GM21786 (cell line): ENCODE results near the gene TAF1D.
"Not testable (repeated sequence)": the region's sequence is repeated elsewhere in the genome, so short reads cannot be mapped to it uniquely, and the experiment has no call there.

Experiments used
- ATAC-seq: cut with Tn5 transposase; IDR thresholded peaks from one replicate; pipeline ENCODE4 v1.9.1; 2021; ENCODE audit not compliant: unreplicated experiment

The TAF1D gene

DNA sequence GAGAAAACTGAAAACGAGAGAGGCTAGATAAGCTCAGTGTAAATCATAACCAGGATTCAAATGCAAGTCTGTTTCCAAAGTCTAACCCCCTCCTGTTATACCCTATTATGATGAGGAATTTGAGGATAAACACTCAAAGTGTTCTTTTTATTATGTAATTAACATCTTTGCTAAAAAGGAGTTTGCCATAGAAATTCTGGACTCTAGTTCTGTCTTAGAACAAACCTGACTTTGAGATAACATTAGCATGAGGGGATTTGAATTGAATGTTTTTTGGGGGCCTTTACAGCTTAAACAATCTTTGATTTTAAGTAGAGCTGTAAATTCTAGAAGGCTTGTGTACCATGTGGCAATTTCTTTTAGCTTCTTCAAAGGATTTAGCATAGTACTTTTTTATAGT lies 9.7 kb upstream of the TAF1D start:
- no peak for ATAC-seq

DNA sequence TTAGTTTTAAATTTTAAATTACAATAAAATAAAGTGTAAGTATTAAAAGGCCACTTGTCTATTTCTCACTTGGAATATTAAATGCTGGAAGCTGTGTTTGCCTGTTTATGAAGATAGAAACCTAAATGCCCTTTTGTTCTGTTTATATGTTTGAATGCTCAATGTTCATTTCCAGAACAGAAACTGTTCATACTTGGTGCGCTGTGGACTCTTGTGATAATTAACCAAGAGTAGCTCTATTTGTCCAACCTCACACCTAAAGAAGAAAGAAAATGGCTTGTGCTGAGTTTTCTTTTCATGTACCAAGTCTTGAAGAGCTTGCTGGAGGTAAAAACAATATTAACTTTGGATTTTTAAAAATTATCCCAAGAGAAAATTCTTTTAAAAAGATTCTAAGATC lies 5.8 kb upstream of the TAF1D start:
- peak; percentile 90 for ATAC-seq

DNA sequence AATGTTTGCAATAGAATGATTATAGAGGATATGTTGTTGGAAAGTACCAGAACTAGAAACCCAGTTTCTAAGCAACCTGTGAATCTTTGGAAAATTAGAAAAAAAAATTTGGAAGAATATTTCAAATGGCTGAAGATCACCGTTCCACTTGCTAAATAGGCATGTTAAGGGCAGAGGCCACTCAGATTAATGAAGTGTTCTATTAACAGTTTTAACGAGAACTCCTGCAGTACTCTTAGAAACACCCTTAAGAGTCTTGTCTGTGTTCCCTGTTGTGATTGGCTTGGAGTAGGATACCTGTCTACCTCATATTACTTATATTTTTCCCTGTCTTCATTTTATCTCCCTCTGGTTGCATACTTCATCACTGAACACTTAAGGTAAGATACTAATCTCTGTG lies 4.8 kb upstream of the TAF1D start:
- ATAC-seq: no peak

DNA sequence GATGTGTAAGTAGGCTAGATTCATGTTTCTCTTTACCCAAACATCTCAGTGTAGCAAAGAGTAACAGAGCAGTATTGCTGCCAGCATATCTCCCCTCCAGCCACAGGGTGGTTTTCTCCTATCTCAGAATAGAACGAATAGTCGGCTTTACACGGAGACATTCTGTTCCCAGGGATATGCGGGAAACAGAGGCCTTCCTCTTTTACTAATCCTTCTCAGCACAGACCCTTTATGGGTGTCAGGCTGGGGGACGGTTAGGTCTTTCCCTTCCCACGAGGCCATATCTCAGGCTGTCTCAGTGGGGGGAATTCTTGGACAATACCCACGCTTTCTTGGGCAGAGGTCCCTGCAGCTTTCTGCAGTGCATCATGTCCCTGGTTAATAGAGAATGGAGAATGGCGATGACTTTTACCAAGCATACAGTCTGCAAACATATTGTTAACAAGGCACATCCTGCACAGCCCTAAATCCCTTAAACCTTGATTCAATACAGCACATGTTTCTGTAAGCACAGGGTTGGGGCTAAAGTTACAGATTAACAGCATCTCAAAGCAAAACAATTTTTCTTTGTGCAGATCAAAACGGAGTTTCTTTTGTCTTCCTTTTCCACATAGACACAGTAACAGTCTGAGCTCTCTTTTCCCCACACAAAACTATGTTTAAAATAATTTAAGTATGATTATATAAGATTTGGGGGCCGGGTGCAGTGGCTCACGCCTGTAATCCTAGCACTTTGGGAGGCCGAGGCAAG lies 3.9 kb upstream of the TAF1D start:
- not testable (repeated sequence) for ATAC-seq

DNA sequence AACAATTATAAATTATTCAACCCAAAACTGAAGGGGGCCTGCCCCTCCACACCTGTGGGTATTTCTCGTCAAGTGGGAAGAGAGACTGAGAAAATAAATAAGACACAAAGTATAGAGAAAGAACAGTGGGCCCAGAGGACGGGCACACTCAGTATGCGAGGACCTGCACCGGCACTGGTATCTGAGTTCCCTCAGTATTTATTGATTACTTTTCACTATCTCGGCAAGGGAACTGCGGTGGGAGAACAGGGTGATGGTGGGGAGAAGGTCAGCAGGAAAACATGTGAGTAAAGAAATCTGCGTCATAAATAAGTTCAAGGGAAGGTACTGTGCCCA lies 3.3 kb upstream of the TAF1D start:
- no peak for ATAC-seq

- ATAC-seq: no peak
These were observed 2.0 kb upstream of the TAF1D start for GRCh38 chr11:93743291-93743690.

DNA sequence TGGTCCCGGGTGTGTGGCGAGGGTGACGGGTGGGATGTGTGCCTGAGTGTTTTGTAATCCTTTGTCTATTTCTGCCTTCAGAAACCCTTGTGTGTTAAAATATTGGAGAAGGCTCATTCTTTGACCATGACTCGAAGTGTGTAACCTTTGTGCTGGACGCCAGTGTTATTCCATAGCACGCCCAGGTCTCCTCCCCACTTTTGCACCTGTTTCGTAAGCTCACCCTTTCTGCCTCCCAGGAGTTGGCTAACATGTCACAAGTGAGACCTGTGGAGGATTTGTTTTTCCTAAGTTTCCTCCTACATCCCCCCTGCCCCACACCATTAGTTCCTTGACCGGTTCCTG lies 559 bp upstream of the TAF1D start:
- ATAC-seq: peak; percentile 9

GRCh38 chr11:93740730-93741093 lies 583 bp downstream of the TAF1D start:
- peak; percentile 33 for ATAC-seq

GRCh38 chr11:93740031-93740729 lies 1.1 kb downstream of the TAF1D start:
- peak; percentile 22 for ATAC-seq

DNA sequence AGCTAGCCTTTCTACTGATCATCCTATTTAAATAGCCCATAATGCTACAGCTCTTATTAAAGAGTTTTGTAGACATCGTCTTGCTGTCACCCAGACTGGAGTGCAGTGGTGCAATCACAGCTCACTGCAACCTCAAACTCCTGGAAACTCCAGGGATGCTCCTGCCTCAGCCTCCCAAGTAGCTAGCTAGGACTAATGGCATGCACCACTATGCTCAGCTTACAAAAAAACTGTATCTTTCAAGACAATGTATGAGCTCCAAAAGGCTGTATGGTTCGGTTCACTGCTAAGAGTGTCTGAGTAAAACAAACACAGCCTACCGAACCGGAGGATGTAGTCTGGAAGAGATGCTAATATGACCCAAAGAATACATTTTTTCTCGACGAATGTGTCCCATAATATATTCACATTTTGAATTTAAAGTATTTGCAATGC lies 2.6 kb downstream of the TAF1D start:
- no peak for ATAC-seq

GRCh38 chr11:93737904-93738612 lies 3.2 kb downstream of the TAF1D start:
- no peak for ATAC-seq

GRCh38 chr11:93736129-93736528 lies 5.2 kb downstream of the TAF1D start:
- ATAC-seq: no peak

DNA sequence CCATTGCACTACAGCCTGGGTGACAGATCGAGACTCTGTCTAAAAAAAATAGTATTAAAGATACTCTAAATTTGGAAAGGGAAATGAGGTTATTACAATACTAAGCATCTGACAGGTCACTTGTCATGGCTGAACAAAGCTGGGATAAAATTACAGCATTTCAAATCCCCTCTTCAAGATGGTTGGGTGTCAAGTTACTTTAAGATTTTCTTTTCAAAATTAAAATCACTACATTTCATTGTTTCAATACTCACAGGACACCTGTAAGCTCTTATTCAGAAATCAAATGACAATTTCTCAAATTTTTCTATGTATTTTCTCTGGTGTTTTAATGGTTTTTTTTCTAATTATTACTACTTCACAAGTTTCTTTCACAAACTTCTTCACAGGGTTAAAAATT lies 5.7 kb downstream of the TAF1D start:
- ATAC-seq: no peak

GRCh38 chr11:93734427-93735222 lies 6.7 kb downstream of the TAF1D start:
- ATAC-seq: no peak

- ATAC-seq: no peak
These were observed 7.8 kb downstream of the TAF1D start for GRCh38 chr11:93733474-93733873.

DNA sequence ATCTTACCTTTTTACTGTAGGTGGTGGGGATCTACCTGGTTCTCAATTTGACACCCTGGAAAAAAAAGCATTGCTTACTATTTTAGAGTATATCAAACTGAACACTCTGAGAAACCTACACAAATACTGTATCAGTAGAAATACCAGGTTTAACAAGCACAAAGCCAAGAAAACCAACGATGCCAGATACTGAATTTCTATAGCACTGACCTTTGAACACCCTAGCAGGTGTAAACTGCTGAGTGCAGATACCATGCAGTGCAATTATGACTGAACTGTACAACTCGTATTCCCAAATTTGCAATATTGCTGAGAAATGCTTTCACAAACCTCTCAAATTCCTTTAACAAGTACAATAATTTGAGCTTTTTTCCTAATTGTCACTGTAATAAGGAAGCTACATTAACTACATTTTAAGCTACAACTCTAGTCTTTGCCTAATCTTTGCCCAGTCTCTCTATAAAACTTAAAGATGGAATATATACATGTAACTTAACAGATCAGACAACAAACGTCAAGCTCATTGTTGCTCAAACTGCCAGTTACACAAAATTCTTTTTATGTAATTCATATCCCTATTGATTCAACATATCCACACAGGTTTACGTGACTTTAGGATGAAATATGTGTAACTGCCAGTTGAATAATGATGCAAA lies 8.9 kb downstream of the TAF1D start:
- ATAC-seq: no peak

GRCh38 chr11:93730108-93731107 lies 10.9 kb downstream of the TAF1D start:
- ATAC-seq: no peak

DNA sequence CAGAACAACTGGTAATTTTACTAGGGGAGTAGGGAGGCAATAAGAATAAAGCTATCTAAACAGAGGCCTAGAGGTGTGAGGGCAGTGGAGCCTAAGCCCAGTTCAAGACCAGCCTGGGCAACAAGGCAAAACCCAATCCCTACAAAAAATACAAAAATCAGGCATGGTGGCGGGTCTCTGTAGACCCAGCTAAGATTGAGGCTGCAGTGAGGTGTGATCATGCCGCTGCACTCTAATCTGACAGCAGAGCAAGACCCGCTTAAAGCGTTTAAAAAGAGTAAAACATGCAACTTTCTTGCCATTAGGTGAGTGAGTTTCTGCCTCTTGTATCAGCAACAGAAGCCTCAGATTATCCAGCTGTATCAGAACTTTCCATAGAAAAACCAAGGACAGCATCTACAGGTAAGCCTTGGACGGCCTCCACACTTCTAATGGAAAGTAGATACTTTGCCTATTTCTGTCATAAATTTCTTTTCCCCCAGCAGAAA lies 12.1 kb downstream of the TAF1D start:
- no peak for ATAC-seq

GRCh38 chr11:93728792-93729128 lies 12.5 kb downstream of the TAF1D start:
- ATAC-seq: no peak
